Erythroblast (primary cell): ENCODE results near the gene MOB1B.

Source experiments
- GATA1 ChIP-seq: IDR thresholded peaks from 2 replicates; pipeline ENCODE4 v1.6.1; 2011; ENCODE audit warnings: low read depth, mild to moderate bottlenecking, control low read depth, low read length, moderate library complexity
- POLR2A ChIP-seq: IDR thresholded peaks from 2 replicates; pipeline ENCODE4 v1.6.1; 2011; ENCODE audit warnings: mild to moderate bottlenecking, low read length

DNA sequence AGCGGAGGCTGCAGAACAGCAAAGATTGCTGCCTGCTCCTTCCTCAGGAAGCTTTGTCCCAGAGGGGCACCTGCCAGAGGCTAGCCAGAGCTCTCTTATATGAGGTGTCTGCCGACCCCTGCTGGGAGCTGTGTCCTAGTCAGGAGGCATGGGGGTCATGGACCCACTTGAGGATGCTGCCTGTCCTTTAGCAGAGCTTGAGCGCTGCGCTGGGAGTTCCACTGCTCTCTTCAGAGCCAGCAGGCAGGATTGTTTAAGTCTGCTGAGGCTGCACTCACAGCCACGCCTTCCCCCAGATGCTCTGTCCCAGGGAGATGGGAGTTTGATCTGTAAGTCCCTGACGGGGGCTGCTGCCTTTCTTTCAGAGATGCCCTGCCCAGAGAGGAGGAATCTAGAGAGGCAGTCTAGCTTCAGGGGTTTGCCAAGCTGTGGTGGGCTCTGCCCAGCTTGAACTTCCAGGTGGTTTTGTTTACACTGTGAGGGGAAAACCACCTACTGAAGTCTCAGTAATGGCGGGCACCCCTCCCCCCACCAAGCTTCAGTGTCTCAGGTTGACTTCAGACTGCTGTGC is 102.2 kb downstream of the MOB1B start:
- no peak for TF ChIP-seq POLR2A
- no peak for TF ChIP-seq GATA1
